Right ventricle myocardium superior (tissue), 1 donor: ENCODE results near the gene CLIP1. TPM values are rescaled to one million over a fixed set of nuclear protein-coding genes. Genes with fewer than 3 reads are reported as not detected.
"Not testable (repeated sequence)": the region's sequence is repeated elsewhere in the genome, so short reads cannot be mapped to it uniquely, and the experiment has no call there.

Experiments
- ATAC-seq: fragments of 200-7000 bp; cut with Tn5 transposase; one replicate; pipeline ENCODE4 v1.9.1; 2020; ENCODE audit warnings: mild to moderate bottlenecking; ENCODE audit not compliant: poor library complexity
- DNase-seq: peaks from one replicate; pipeline ENCODE4 v3.0.0-alpha.2; 2020
- intact Hi-C: fragments of 100-400 bp; cut with DNase I; formaldehyde crosslinking; loops from one replicate; pipeline ENCODE4 v1.11.2; 2022
- total RNA-seq: library from RNA; stranded (reverse); fragmentation: NEBNext Ultra II Directional; extraction: Animal tissue kit (Norgen Biotek cat#: 25700); gene quantifications from one replicate; pipeline ENCODE4 v1.2.1, GENCODE V29; 2021
- donor health status: DM: no; HTN: yes; CAD: no; lungs with severe emphysema.

CLIP1 gene
- total RNA-seq, 1 donor from 2014 or later, result 92.5 TPM

GRCh38 chr12:122403115-122403770 lies 19.2 kb downstream of the CLIP1 start:
- ATAC-seq, result no peak
- intact Hi-C loops, result loop anchor here (5.0 kb wide), 1 partner anchor 69 kb away; no protein-coding TSS in a partner anchor
- DNase-seq, result no peak

- DNase-seq (no peak), ATAC-seq (no peak)
- intact Hi-C loops, result loop anchor here (5.0 kb wide), 1 partner anchor 70 kb away; no protein-coding TSS in a partner anchor
These were observed 20.2 kb downstream of the CLIP1 start for GRCh38 chr12:122402264-122402663.

- ATAC-seq (peak; percentile 90), DNase-seq (peak; percentile 61)
- intact Hi-C loops, result loop anchor here (5.0 kb wide), 1 partner anchor 73 kb away; no protein-coding TSS in a partner anchor
These were observed 22.7 kb downstream of the CLIP1 start for GRCh38 chr12:122399592-122400373.

- intact Hi-C loops, result no loop called here
- ATAC-seq (peak; percentile 28), DNase-seq (no peak)
These were observed 23.2 kb downstream of the CLIP1 start for GRCh38 chr12:122399254-122399591.

GRCh38 chr12:122397981-122398380 lies 24.5 kb downstream of the CLIP1 start:
- ATAC-seq, DNase-seq, intact Hi-C loops: not testable (repeated sequence)

GRCh38 chr12:122395319-122395718 lies 27.1 kb downstream of the CLIP1 start:
- DNase-seq (no peak), ATAC-seq (no peak)
- intact Hi-C loops, result no loop called here

- ATAC-seq (no peak), DNase-seq (peak; percentile 52)
- intact Hi-C loops, result no loop called here
These were observed 27.8 kb downstream of the CLIP1 start for GRCh38 chr12:122394626-122395194.

- ATAC-seq (no peak), DNase-seq (no peak)
- intact Hi-C loops, result no loop called here
These were observed 28.7 kb downstream of the CLIP1 start for GRCh38 chr12:122393817-122394216.

- intact Hi-C loops, result no loop called here
These were observed 30.1 kb downstream of the CLIP1 start for GRCh38 chr12:122392411-122392810.

GRCh38 chr12:122389677-122390076 lies 32.8 kb downstream of the CLIP1 start:
- intact Hi-C loops, result no loop called here
- DNase-seq, result peak; percentile 64
- peak; percentile 71 for ATAC-seq

More at GRCh38 chr12:122392411-122392810, 30.1 kb downstream of the CLIP1 start:
- ATAC-seq, result no peak
- DNase-seq, result no peak

- intact Hi-C loops, result no loop called here
- DNase-seq (no peak), ATAC-seq (no peak)
These were observed 34.6 kb downstream of the CLIP1 start for GRCh38 chr12:122387887-122388286.

GRCh38 chr12:122385171-122386016 lies 37.1 kb downstream of the CLIP1 start:
- no peak for DNase-seq
- intact Hi-C loops, result no loop called here
- no peak for ATAC-seq

GRCh38 chr12:122382919-122383350 lies 39.5 kb downstream of the CLIP1 start:
- ATAC-seq, result peak; percentile 10
- no peak for DNase-seq
- intact Hi-C loops, result no loop called here

- ATAC-seq (no peak), DNase-seq (no peak)
- intact Hi-C loops, result no loop called here
These were observed 41.4 kb downstream of the CLIP1 start for GRCh38 chr12:122381021-122381420.

- intact Hi-C loops, DNase-seq, ATAC-seq: not testable (repeated sequence)
These were observed 45.7 kb downstream of the CLIP1 start for GRCh38 chr12:122376751-122377150.

- ATAC-seq, result peak; percentile 79
- intact Hi-C loops, result no loop called here
- DNase-seq, result no peak
These were observed 47.8 kb downstream of the CLIP1 start for GRCh38 chr12:122374707-122375106.

GRCh38 chr12:122371475-122372045 lies 50.9 kb downstream of the CLIP1 start:
- intact Hi-C loops, result no loop called here
- no peak for DNase-seq
- no peak for ATAC-seq

- ATAC-seq (no peak), DNase-seq (no peak)
- intact Hi-C loops, result no loop called here
These were observed 54.0 kb downstream of the CLIP1 start for GRCh38 chr12:122368361-122369073.
